Parathyroid adenoma (tissue), 2 donors: ENCODE results near the gene CPE.
"Not testable (repeated sequence)": the region's sequence is repeated elsewhere in the genome, so short reads cannot be mapped to it uniquely, and the experiment has no call there.

ENCODE experiments used
- H2AFZ ChIP-seq: fragments of 300-600 bp; sonication (generic); one replicate; pipeline ENCODE4 v1.7.0; 2017; ENCODE audit warnings: antibody characterized with exemption, mild to moderate bottlenecking
- H3K27ac ChIP-seq: fragments of 300-600 bp; sonication (generic); one replicate; pipeline ENCODE4 v1.7.0; 2017
- H3K27me3 ChIP-seq: fragments of 300-600 bp; sonication (generic); one replicate; pipeline ENCODE4 v1.7.0; 2017; ENCODE audit warnings: low read length; ENCODE audit not compliant: control insufficient read depth, insufficient read depth
- H3K36me3 ChIP-seq: fragments of 300-600 bp; sonication (generic); one replicate; pipeline ENCODE4 v1.7.0; 2017; ENCODE audit warnings: low read length; ENCODE audit not compliant: control insufficient read depth, insufficient read depth
- H3K4me1 ChIP-seq: fragments of 300-600 bp; sonication (generic); one replicate; pipeline ENCODE4 v1.7.0; 2017; ENCODE audit warnings: control low read depth
- H3K4me2 ChIP-seq: fragments of 300-600 bp; sonication (generic); one replicate; pipeline ENCODE4 v1.7.0; 2017; ENCODE audit warnings: low read length
- H3K4me3 ChIP-seq: fragments of 300-600 bp; sonication (generic); one replicate; pipeline ENCODE4 v1.7.0; 2017; ENCODE audit warnings: low read depth, low read length
- H3K79me2 ChIP-seq: fragments of 300-600 bp; sonication (generic); one replicate; pipeline ENCODE4 v1.7.0; 2017; ENCODE audit warnings: control low read depth
- H3K9ac ChIP-seq: fragments of 300-600 bp; sonication (generic); one replicate; pipeline ENCODE4 v1.7.0; 2017; ENCODE audit warnings: mild to moderate bottlenecking
- H3K9me3 ChIP-seq: fragments of 300-600 bp; sonication (generic); one replicate; pipeline ENCODE4 v1.7.0; 2017; ENCODE audit warnings: low read length; ENCODE audit not compliant: control insufficient read depth
- TF ChIP-seq, protein P1 (sequence below): fragments of 300-600 bp; sonication (generic); IDR thresholded peaks from one replicate; pipeline ENCODE4 v1.7.0; 2017; ENCODE audit warnings: antibody characterized with exemption, mild to moderate bottlenecking
- donor health status: primary hyperparathyroidism.

CPE gene

DNA sequence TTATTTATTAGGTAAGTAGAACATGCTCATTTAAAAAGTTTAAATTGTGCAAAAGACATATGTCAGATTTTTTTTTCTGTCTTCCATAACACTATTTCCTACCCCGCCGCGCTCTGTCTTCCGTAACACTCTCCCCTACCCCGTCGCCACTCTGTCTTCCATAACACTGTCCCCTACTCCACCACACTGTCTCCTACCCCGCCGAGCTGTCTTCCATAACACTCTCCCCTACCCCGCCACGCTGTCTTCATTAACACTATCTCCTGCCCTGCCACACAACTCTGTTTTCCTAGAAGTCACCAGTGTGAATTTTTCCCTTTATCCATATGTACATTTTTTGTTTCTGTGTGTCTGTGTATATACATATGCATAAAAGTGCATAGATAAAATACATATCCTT lies 47.0 kb upstream of the CPE start:
- Histone ChIP-seq H3K4me2 (no peak overlapping the region), H3K36me3 (no peaks in the 10 kb centered on the region), H3K9me3 (no peaks in the 10 kb centered on the region), H3K27ac (no peak overlapping the region), H3K4me3 (no peak overlapping the region), H3K79me2 (peaks cover 20% of the 10 kb centered on the region), H3K4me1 (peaks cover 3% of the 10 kb centered on the region), H3K27me3 (no peaks in the 10 kb centered on the region), H3K9ac (no peak overlapping the region), H2AFZ (no peak overlapping the region)
- TF ChIP-seq, protein P1, sequence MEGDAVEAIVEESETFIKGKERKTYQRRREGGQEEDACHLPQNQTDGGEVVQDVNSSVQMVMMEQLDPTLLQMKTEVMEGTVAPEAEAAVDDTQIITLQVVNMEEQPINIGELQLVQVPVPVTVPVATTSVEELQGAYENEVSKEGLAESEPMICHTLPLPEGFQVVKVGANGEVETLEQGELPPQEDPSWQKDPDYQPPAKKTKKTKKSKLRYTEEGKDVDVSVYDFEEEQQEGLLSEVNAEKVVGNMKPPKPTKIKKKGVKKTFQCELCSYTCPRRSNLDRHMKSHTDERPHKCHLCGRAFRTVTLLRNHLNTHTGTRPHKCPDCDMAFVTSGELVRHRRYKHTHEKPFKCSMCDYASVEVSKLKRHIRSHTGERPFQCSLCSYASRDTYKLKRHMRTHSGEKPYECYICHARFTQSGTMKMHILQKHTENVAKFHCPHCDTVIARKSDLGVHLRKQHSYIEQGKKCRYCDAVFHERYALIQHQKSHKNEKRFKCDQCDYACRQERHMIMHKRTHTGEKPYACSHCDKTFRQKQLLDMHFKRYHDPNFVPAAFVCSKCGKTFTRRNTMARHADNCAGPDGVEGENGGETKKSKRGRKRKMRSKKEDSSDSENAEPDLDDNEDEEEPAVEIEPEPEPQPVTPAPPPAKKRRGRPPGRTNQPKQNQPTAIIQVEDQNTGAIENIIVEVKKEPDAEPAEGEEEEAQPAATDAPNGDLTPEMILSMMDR = no peak

DNA sequence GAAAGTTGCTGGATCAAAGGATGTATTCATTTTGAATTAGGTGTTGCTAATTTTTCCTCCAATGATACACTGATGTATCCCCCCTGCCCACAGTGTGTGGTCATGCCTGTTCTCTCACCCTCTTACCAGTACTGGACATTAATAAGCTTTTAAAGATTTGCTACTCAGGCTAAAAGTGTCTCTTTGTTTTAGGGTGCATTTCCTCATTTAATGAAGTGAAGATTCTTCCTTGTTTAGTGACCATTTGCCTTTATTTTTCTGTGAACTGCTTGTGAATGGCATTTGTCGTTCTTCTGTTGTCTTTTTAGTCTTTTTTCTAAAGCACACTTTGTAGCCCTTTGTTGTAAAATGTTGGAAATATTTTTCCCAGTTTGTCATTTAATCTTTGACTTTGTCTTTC lies 46.3 kb upstream of the CPE start:
- Histone ChIP-seq H3K36me3 (no peaks in the 10 kb centered on the region), H2AFZ (no peak overlapping the region), H3K4me3 (no peak overlapping the region), H3K79me2 (peaks cover 20% of the 10 kb centered on the region), H3K9me3 (no peaks in the 10 kb centered on the region), H3K4me1 (peaks cover 3% of the 10 kb centered on the region), H3K9ac (no peak overlapping the region), H3K4me2 (no peak overlapping the region), H3K27ac (no peak overlapping the region), H3K27me3 (no peaks in the 10 kb centered on the region)
- TF ChIP-seq, protein P1 = no peak

DNA sequence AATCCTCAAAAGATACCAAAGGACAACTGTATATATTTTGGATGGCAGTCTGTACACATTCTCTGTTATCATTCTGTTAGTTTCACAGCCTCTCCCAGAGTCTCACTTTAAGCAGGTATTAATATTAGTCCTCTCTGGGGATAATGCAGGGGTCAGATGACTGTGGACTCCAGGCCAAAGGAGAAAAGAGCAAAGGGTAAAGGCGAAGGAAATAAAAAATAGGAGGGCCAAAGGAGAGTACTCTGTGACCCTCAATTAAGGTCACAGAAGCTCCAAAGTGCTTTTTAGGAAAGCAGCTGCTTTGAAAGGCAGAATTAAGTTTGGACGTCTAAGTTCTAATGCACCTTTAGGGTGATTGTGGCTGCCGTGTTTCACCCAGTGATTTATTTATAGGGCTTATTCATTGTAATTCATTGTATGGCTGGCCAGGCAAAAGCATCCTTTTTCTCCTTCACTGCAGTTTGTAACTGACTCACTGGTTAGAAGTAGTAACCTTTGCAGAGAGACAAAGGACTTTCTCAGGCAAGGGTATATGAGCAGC lies 43.6 kb upstream of the CPE start:
- TF ChIP-seq, protein P1 = no peak

DNA sequence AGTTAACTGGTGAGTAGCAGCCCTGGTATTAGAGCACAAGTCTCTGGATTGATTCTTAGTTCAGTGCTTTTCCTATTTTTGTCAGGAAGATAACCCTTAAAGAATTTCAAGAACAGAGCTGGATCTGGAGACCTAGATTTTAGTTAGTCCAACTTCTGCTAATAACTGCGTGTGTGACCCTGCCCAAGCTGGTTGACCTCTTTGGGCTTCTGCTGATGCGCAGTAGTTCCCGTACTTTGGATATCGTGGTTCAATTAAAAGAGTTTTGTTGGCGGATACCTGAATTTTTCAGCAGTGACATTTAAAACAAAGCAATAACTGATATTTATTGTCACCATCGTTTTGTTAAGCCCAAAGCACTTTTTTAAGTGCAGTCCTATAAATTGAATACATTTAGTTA lies 42.1 kb upstream of the CPE start:
- Histone ChIP-seq H3K36me3 (no peaks in the 10 kb centered on the region), H2AFZ (no peak overlapping the region), H3K27ac (no peak overlapping the region), H3K9ac (no peak overlapping the region), H3K4me3 (no peak overlapping the region), H3K79me2 (peaks cover 3% of the 10 kb centered on the region), H3K27me3 (no peaks in the 10 kb centered on the region), H3K9me3 (no peaks in the 10 kb centered on the region), H3K4me2 (no peak overlapping the region), H3K4me1 (no peaks in the 10 kb centered on the region)
- TF ChIP-seq, protein P1 = no peak

More for the DNA sequence above, 43.6 kb upstream of the CPE start:
- no peak overlapping the region for H3K27ac ChIP-seq
- no peak overlapping the region for H3K4me3 ChIP-seq
- H2AFZ ChIP-seq = no peak overlapping the region
- H3K4me1 ChIP-seq = no peaks in the 10 kb centered on the region
- H3K9ac ChIP-seq = no peak overlapping the region
- no peaks in the 10 kb centered on the region for H3K36me3 ChIP-seq
- no peaks in the 10 kb centered on the region for H3K9me3 ChIP-seq
- peaks cover 14% of the 10 kb centered on the region for H3K79me2 ChIP-seq
- H3K4me2 ChIP-seq = no peak overlapping the region
- H3K27me3 ChIP-seq = no peaks in the 10 kb centered on the region

DNA sequence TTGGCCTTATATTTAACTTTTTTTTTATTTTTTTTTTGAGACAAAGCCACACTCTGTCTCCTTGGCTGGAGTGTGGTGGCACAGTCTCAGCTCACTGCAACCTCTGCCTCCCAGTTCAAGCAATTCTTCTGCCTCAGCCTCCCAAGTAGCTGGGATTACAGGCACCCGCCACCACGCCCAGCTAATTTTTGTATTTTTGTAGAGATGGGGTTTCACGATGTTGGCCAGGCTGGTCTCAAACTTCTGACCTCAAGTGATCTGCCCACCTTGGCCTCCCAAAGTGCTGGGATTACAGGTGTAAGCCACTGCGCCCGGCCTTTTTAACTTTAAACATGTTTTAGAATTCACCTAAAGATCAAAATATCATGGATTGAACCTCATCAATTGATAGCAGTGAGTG lies 36.5 kb upstream of the CPE start:
- H2AFZ ChIP-seq, H3K4me3 ChIP-seq, H3K9ac ChIP-seq, H3K4me2 ChIP-seq, H3K36me3 ChIP-seq, H3K79me2 ChIP-seq, H3K27me3 ChIP-seq, H3K9me3 ChIP-seq, H3K27ac ChIP-seq, H3K4me1 ChIP-seq: not testable (repeated sequence)
